NCI-H446 treated with DMSO at 0.1 percent for 48 hours (cell line): ENCODE measurements around the gene LCN1.
"Not testable (repeated sequence)": the region's sequence is repeated elsewhere in the genome, so short reads cannot be mapped to it uniquely, and the experiment has no call there.

ENCODE experiments used
- DNase-seq: peaks from one replicate; lab custom pipeline; 2025; lab: John Stamatoyannopoulos, UW

LCN1 gene

GRCh38 chr9:135504262-135505243 lies 16.7 kb upstream of the LCN1 start:
- no peak for DNase-seq

GRCh38 chr9:135505406-135506187 lies 15.6 kb upstream of the LCN1 start:
- no peak for DNase-seq

- DNase-seq, result no peak
These were observed 14.7 kb upstream of the LCN1 start for GRCh38 chr9:135506327-135507103.

GRCh38 chr9:135507104-135508035 lies 13.9 kb upstream of the LCN1 start:
- DNase-seq, result no peak

- no peak for DNase-seq
These were observed 12.9 kb upstream of the LCN1 start for GRCh38 chr9:135508211-135508820.

DNA sequence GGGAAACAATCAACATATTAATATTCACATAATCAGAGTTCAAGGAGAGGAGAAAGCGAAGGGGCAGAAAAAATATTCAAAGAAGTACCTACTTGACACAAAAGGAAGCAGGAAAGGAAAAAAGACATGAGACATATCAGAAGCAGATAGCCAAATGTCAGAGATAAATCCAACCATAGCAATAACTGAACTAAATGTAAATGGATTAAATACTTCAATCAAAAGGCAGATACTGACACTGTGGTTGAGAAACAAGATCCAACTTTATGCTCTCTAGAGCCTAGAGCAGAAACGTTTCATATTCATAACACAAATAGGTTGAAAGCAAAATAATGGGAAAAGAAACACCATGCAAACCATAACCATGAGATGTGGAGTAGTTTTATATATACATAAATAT lies 11.8 kb upstream of the LCN1 start:
- DNase-seq, result no peak

DNA sequence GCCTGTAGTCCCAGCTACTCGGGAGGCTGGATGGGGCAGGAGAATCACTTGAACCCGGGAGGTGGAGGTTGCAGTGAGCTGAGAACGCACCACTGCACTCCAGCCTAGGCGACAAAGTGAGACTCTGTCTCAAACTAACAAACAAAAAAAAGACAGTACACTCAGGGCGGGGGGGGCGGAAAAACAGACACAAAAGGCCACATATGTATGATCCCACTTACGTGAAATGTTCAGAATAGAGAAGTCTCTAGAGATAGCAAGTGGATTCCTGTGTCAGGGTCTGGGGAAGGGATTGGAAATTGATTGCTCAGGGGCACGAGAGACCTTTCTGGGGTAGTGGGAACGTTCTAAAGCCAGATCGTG lies 9.0 kb upstream of the LCN1 start:
- no peak for DNase-seq

DNA sequence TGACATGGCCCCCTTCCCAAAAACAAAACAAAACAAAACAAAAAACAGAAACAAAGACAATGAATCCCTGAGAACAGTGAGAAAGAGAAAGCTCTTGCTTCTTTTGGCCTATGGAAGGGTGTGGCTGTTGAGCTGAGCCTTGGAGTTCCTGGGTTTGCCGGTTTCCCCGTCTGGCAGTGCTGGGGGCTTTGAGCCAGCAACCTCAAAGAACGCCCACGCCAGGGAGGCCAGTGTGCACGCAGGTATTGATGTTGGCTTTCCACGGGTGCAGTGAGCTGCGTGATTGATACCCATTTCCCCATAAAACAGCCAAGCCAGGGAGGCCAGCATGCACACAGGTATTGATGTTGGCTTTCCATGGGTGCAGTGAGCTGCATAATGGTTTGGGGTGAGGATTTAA lies 8.3 kb upstream of the LCN1 start:
- no peak for DNase-seq

DNA sequence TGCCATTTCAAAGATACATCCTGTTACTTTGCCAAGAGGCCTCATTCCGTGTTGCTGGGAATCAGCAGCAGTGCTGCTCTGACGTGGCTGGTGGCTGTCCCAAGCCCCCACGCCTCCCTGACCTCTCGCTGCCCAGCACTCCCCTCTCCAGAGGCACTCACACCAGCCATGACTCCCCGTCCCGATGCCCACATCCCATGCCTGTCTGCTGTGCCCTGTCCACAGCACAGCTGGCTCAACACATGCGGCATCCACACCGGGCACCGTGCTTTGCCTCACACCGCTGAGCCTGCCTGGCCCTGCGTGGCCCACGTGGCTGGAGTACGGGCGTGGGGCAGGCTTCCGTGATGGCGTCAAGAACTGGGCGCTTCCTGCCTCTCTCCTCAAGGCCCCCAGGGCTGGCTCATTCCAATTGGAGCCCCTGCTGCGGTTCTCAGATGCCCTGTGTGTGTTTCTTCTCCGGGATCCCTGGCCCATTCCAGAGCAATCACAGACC lies 7.8 kb upstream of the LCN1 start:
- no peak for DNase-seq

- not testable (repeated sequence) for DNase-seq
These were observed 7.3 kb upstream of the LCN1 start for GRCh38 chr9:135513906-135514305.

DNA sequence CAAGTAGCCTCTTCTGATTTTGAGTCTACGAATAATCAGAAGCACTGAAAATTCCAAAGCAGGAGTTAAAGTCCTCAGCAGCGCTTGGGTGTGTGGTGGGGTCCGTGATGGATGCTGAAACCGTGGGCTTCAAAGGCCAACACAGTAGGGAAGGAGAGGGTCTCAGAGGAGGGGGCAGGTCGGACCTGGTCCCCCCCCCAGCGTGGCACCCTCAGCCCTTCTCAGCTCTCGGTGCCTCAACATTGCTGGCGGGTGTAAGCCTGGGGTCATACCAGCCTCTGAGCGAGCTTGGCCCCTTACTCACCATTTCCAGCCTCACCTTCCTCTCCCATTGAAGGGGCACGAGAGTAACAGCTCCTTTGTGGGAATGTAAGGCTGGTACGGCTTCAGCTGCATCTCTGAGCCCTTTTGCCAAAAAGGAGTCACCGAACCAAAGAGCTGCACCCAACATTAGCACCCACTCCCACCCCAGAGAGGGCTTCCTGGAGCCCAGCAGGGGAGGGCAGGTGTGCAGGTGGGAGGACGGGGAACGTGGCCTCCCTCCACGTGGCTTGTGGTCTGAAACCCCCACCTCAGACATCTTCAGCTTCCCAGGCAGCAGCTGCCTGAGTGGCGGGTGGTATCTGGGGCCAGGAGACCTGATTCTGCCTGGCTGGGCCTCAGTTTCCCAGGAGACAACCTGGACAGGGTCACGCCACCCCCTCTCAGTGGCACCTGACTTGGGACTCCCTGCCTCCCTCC lies 6.7 kb upstream of the LCN1 start:
- DNase-seq, result no peak

DNA sequence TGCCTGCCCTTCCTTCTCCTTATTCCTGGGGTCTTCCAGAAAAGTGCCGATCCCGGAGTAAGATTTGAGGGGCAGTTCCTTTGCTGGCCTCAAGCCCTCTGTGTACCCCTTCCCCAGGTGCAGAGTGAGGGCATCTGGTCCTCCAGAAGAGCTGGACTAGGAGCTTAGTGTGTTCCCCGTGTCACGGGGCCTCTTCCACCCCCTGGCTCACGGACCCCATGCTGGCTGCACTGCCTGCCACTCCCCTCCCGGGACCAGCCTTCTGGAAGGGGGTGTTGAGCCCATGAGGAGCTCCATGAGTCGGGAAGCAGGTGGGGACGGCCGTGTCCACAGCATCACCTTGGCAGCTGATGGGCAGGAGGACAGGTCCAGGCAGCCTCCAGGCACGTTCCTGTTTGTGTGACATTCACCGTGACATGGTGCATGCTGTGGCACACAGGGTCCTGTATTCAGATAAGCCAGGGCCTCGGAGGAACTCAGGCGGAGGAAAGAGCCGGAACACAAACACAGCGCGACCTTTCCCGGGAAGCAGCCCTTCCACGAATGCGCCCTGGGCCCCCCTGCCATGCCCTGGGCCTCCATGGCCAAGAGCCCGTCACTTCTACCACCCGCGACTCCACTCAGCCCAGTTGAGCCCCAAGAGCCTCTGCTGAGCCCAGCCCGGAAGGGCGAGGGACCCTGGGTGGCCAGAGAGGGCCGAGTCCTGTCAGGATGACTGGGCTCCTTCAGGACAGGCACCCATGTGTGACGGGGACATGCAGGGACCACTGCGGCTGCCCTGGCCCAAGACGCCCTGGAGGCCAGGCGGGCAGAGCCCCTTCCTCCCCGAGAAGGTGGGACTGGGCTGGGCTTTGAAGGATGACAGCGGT lies 5.9 kb upstream of the LCN1 start:
- no peak for DNase-seq

DNA sequence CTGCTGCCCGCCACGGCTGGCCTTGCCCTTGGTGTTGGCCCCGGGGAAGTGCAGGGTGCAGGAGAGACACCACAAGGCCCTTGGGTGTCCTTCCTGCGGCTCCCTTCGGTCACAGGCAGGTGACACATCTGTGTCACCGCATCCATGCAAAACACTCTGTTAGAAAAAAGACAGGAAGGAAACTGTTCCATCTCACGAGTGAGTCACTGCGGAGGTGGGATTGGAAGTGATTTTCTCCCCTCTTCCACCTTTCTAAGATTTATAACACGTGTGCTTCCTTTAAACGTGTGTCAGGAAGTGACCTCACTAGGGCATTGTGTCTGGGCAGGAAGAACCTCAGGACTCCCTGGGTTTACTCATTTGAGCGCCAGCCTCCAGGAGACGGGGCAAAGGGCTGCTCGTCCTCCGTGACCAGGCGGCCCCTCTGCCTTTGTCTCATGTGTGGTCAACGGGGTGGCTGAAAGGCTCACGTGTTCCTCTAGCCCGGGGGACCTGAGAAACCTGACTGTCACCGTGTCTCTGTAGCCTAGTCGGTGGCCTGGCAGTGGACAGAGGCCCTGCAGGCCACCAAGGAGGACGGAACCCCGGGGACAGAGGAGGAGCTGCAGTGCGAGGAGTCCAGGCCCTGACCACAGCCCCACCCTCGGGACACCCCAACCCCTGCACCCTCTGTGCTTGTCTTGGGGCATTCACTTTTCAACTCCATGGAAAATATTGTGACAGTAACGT lies 4.9 kb upstream of the LCN1 start:
- no peak for DNase-seq

DNA sequence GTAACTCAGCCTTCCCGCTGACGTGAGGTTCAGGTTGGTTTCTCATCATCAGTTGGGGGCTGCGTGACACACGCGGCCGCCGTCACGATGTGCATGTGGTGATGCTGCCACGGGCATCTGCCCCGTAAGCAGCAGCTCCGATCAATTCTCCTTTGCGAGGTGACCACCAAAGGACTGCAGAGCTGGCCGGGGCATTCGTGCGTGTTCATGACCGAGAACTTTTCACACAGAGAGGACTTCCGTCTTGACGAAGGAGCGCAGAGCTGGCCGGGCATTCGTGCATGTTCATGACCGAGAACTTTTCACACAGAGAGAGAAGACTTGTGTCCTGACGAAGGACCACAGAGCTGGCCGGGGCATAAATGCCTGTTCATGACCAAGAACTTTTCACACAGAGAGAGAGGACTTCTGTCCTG lies 3.8 kb upstream of the LCN1 start:
- no peak for DNase-seq

- DNase-seq, result no peak
These were observed 1.9 kb upstream of the LCN1 start for GRCh38 chr9:135519179-135519971.

DNA sequence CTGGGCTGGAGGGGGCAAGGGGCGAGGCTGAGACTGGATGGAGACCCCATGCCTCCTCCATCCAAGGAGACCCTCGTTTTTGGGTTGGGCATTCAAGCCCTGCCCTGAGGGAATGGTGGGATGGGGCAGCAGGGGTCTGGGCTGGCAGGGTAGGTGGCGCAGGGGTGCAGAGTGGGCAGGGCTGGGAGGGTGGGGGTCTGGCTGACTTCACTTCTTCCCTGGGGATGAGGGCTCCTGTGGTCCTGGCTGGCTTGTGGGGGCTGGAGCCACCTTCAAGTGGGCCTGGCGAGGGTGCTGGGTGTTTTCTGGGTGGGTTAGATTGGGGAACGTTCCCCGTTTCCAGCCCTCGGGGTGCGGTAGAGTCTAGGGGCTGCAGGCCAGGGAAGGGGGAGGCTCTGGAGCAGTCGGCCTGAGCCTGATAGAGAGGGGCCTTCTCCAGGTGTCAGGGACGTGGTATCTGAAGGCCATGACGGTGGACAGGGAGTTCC lies 412 bp downstream of the LCN1 start:
- DNase-seq, result no peak
